Measurements from ENCODE around the gene SASH3.

SASH3 gene

DNA sequence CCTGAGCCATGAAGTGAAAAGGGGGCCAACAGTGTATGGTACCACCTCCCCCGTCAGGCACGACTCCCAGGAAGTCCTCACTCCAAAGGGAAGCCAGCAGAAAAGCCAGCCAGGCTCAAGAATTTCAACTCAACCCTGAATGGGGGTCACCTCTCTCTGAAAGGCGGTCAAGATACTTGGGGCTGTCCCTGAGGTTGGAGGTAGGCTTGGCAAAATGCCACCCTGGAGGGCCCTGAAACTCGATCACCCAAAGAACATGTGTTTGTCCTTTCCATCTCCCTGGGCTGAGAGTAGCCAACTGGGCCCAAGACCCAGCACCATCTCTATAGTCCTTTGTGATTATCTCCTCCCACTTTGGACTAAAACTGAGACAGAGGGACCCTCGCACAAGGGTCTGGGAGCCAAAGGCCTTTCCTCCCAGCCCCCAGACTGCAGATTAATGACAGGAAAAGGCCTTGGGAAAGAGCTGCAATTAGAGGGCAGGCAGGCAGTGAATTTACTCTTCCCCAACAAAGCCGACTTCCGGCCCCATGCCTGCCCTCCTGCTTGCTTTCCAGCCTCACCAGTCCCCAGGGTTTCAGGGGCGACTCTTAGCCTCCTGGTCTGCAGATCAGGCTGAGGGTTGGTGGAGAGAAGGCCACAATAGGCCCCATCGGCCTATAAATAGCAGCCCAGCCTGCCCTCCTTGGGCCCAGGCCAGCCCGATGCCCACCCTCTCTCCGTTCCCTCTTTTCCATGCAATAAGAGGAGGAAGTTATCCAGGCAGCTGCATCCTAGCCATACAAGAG lies 5.6 kb downstream of the SASH3 start:
- DNase-seq = no peak

DNA sequence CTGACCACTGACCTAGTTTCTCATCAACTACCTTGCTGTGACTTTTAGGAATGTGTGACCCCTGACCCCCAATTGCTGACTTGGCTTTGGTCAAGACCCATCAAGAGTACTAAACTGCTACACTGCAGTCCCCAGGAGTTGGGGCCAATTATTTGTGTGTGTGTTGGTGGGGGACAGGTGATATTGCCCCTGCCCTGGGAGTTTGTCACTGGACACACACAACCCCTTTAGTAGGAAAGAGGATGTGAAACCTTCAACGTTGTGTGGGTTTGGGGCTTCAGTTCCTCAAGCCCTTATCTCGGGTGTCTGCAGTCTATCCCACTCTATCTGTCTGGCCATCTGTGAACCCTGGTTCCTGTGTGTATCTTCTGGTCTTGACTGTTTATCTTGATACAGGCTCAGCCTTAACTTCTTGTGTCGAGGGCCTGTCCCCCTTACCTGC lies 6.5 kb downstream of the SASH3 start:
- DNase-seq = peak; percentile 69

DNA sequence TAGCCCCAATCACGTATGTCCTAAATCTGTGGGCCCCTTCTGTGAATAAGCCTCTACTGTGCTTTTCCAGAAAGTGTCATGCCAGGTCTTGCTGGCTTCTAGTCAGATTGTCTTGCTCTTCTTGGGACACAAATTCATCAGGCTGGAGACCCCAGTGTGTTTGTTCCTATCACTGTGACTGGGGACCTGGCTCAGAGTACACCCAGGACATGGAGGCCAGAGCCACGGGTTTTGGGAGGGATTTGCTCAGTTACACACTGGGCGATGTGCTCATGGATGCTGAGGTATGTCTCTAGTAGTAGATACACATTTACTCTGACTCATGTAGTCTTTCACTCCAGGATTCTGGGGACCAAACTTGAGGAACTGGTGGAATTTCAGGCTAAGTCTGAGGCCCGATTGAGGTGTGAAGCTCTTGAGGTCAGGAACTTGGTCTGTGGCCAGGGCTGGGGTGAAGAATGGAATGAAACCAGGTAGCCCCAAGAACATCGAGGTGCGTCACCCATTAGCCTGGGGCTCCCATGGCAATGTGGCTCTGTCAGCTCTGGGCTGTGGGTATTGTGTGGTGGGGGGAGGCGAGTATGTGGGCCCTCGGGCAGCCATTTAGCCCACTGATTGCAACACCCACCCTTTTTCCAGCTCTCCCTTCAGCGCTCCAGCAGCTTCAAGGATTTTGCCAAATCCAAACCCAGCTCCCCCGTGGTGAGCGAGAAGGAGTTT lies 7.7 kb downstream of the SASH3 start:
- DNase-seq = no peak

DNA sequence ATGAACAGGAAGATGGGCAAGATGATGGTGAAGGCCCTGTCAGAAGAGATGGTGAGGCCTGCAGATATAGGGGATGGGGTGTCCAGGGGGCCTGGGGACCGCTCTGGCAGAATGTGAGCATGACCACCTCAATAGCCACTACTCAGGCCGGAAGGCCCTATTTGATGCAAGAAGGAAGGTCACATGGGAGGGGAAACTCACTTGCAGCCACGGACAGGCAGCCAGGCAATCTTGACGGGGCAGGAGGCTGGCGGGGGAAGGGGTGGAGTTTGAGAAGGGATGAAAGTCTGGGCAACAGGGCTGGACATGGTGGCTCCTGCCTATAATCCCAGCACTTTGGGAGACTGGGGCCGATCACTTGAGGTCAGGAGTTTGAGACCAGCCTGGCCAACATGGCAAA lies 8.8 kb downstream of the SASH3 start:
- no peak for DNase-seq

DNA sequence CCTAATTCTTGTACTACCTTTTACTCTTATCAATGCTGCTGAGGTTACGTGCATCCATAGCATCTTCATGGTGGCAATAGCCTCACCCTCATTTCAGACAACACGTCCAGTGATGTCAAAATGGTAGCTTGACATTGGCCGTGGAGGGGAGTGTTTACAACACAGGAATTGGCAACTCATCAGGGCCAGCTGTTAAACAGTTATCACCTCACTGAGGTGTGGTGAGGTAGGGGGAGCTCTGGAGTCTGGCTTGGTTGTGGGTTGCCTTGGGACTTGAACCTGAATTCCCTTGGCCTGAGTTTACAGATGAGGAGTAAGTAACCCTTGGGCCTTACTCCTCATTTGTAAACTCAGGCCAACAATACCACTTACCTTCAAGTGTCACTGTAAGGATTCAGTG lies 10.4 kb downstream of the SASH3 start:
- no peak for DNase-seq

DNA sequence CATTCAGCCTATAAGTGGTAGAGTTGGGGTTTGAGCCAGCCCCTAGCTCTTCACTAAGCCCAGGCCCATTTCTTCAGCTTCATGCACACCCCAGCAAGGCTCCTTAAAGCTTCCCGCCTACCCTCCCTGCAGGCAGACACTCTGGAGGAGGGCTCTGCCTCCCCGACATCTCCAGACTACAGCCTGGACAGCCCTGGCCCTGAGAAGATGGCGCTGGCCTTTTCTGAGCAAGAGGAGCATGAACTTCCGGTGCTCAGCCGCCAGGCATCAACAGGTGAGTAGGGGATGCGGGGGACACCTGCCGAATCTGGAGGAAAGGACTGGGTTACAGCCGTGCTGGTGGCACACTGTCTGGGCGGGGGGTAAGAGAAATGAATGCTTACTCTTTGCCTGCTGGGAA lies 11.1 kb downstream of the SASH3 start:
- DNase-seq = no peak

DNA sequence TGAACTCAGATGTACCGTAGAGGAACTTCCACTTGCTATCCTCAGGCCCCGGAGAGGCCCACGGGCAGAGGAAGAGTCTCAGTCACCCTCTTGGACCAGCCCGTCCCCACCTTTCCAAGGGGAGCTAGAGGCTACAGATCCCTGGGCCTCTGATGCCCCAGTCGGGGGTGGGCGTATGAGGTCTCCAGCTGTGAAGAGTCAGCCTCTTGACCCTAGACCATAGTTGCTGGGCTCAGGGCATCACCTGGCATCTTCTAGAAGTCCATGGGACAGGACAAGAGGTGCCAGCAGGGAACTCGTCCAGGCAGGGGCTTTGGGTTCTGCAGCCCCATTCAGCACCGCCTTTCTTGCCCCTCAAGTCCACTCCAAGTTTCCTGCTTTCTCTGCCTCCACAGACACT lies 11.6 kb downstream of the SASH3 start:
- no peak for DNase-seq

DNA sequence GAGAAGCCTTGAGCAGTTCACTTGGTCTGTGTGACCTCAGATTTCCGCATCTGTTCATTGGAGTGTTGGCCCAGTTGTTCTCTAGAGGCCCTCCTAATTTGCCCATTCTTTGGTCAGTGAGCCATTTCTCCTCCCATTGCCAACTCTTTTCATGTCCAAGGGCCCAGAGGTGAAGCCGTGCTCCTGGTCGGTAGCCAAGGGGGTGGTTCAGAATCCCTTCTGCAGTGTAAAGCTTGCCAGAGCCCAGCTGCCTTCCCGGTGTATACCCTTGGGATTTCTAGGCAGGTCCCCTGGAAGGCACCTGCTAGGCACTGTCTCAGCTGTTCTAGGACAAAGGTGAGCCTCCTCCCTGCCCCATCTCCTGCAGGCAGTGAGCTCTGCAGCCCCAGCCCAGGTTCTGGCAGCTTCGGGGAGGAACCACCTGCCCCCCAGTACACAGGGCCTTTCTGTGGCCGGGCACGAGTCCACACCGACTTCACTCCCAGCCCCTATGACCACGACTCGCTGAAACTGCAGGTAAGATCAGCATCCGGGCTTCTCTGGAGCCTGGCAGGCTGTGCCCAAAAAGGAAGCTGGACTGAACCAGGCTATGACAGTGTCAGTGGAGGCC lies 12.3 kb downstream of the SASH3 start:
- no peak for DNase-seq

DNA sequence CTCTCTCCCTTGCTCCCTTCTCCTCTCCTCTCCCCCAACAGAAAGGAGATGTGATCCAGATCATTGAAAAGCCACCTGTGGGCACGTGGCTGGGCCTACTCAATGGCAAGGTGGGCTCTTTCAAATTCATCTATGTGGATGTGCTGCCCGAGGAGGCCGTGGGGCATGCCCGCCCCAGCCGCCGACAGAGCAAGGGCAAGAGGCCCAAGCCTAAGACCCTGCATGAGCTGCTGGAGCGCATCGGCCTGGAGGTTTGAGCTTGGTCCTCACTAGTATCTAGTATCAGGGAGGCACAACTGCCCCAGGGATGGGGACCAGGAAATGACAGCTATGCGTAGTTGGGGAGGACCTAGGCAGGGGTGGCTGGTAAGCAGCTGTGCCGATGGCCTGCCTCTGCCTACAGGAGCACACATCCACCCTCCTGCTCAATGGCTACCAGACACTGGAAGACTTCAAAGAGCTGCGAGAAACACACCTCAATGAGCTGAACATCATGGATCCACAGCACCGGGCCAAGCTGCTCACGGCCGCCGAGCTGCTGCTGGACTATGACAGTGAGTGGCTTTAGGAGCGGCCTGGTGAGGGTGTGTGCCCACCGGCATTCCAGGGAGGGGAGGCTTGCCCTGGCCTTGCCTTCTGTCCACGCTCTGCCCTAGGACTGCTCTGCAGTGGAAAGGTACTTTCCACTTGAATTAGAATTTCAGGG lies 13.0 kb downstream of the SASH3 start:
- DNase-seq = no peak

DNA sequence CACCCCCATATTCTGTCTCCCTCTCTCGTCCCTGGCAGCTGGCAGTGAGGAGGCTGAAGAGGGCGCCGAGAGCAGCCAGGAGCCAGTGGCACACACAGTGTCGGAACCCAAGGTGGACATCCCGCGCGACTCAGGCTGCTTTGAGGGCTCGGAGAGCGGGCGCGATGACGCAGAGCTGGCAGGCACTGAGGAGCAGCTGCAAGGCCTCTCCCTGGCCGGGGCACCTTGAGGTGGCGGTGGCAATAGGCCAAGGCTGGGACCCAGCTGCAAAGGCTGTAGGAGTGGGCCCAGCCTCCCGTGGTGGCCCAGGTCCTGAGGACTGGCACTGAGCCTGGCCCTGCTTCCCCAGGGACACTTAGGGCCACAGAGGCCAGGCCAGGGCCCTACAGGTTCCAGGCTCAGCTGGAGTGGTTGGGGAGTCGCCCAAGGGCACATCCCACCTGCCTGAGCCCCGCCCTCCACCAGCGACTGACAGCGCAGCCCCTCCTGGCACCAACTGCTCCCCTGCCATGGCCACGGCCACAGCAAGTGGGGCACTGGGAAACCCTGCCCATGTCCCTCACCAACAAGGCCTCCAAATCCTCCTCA lies 13.9 kb downstream of the SASH3 start:
- DNase-seq = no peak

DNA sequence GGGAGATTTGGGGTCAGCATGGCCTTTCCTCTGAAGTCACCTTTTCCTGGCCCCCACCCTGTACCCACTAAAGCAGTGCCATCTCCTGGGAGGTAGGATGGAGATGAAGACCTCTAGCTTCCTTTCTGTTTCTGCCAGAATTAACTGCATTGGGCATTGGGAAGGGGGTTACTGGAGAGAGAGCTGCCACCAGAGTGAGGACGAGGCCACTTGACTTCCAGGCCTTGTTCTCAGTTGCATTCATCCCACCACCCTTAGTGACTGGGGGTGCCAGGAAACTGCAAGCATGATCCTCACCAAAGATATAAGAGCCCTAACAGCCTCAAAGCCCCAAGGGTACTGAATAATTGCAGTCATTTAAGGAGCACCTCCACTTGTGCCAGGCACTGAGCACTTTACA lies 15.8 kb downstream of the SASH3 start:
- no peak for DNase-seq

DNA sequence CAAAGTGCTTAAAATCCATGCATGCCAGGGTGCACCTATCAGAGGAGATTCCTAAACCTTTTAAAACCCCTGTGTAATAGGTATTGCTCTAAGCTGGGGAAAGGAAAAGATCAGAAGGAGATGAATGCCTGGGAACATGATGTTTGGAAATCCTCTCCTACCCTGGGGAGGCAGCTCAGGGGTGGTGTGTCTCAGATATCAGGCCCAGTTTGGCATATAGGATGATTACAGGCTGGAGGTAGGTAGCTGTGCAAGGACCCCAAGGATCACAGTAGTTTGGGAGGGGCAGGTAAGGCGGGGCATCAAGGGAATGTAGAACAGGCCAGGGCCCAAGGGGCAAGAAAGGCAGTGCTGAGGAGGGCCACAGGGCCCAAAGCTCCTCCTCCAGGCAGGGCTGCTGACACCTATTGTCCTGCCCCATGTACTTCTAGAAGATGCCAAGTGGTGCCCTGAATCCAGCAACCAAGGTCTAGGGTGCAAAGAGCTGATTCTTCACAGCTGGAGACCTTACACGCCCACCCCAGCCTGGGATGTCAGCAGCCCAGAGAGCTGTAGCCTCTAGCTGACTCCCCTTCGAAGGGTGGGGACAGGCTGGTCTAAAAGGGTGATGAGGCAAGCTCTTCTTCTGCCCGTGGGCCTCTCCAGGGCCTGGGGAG lies 17.6 kb downstream of the SASH3 start:
- DNase-seq = no peak

DNA sequence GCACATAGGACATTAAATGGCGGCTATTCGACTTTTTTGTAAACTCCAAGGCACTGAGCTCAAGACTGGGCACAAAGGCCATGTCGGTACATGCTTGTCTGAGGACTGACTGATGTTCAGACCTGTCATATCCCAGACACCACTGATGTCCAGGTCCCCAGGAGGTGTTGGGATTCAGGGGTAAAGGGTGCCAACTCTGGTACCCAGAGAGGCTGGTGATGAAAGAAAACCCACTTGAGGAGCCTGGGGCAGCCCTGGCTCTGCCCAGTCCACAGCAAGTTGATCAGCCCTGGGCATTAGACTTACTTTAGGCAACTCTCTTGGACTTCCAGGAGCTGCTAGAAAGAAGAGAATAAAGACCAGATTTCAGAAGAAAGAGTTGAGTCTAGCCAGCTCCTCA lies 18.7 kb downstream of the SASH3 start:
- no peak for DNase-seq

DNA sequence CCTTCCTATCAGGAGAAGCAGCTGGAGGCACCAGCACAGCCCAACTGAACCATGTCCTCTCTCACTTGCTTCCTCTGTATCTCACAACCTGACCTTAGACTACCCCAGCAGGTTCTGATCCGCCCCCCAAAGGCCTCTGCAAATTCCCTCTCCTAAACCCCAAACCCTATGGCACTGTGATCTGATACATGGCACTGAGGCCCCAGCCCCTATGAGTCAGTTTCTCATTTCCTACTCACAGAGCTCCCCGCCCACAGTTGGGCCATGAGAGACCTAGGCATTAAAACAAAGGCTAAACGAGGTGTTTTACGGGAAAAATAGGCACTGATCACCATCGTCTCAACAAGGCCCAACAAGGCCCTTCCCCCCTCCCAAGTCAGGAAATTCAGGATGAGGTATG lies 19.1 kb downstream of the SASH3 start:
- DNase-seq = peak; percentile 70

DNA sequence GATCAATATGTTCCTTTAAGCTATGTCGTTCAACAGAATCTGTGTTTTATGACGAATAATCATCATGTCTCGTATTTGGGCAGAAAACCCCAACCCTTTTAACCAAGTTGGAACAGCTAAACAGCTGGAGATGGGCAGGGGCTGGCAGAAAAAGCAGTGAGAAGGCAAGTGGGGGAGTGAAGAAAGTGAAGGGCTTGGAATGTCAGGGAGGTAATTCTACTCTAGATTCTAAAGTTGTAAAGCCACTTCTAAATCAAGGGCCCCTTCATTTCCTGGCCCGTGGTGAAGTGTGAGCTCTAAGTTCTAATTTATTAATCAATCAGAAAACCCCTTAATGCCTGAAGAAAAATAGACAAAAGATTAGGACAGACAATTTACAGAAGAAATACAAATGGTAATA lies 20.4 kb downstream of the SASH3 start:
- DNase-seq = no peak

DNA sequence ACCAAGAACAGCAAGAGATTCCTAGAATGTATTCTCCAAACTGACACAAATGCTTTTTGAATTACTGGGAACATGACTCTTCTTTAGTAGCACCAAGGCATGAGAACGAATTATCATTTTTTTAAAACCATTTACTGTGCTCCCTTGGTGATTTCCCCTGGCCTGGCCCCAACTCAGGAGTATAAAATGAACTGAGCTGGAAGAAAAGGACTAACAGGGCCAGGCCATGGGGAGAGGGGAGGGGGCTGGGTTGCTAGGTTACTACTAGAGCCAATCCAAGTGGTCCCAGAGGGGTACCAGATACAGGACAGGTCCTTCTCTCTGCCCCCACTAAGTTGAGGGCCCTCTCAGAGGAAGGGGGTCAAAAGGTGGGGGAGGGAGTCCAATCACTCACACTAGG lies 23.1 kb downstream of the SASH3 start:
- DNase-seq = no peak

DNA sequence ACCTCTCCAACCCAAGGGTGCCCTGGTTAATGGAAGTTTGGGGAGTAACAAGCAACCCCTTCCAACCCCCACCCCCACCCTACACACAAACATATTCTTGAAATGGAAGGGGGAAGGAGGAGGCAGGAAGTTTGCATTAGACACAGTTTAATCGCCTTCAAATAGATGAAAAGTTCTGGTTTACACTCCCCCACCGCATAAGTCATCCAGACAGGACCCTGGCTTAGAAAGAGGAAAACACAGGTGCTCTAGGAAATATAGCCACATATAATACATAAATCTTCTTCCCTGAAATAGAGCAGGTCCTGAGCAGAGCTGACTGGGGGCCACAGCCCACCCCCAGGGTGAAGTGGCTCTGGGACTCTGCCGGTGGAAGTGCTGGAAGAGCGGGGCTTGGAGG lies 25.1 kb downstream of the SASH3 start:
- no peak for DNase-seq

DNA sequence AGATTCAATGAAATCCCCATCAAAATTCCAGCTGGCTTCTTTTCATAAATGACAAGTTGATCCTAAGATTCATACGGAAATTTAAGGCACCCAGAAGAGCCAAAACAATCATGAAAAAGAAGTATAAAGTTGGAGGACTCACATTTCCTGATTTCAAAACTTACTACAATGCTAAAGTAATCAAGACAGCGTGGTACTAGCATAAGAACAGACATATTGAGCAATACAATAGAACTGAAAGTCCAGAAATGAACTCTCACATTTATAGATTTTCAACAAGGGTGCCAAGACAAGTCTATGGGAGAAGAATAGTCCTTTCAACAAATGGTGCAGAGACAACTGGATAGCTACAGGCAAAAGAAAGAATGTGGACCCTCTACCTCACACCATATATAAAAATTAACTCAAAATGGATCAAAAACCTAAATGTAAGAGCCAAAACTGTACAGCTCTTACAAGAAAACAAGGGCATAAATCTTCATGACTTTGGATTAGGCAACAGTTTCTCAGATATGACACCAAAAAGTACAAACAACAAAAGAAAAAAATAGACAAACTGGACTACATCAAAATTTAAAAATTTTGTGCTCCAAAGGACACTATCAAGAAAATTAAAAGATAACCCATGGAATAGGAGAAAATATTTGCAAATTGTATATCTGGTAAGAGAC lies 28.5 kb downstream of the SASH3 start:
- peak; percentile 80 for DNase-seq

DNA sequence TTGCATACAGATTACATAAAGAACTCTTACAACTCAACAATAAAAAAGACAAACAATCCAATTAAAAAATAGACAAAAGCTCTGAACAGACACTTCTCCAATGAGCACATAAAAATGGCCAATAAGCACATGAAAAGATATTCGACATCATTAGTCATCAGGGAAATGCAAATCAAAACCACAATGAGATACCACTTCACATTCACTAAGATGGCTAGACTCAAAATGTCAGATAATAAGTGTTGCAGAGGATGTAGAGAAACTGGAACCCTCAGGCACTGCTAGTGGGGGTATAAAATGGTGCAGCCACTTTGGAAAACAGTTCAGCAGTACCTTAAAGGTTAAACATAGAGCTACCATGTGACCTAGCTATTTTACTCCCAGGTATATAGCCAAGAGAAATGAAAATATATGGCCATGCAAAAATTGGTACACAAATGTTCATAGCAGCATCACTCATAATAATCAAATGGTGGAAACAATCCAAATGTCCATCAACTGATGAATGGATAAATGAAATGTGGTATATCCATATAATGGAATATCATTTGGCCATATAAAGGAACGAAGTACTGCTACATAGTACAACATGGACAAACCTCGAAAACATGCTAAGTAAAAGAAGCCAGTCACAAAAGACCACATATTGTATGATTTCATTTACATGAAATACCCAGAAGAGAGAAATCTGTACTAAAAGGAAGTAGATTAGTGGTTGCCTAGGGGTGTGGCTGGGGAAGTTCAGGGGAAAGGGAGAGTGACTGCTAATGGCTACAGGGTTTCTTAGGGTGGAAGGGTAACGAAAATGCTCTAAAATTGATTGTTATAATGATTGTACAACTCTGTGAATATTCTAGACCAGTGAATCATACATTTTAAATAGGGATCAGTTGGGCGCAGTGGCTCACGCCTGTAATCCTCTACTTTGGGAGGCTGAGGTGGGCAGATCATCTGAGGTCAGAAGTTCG lies 29.4 kb downstream of the SASH3 start:
- peak; percentile 83 for DNase-seq

DNA sequence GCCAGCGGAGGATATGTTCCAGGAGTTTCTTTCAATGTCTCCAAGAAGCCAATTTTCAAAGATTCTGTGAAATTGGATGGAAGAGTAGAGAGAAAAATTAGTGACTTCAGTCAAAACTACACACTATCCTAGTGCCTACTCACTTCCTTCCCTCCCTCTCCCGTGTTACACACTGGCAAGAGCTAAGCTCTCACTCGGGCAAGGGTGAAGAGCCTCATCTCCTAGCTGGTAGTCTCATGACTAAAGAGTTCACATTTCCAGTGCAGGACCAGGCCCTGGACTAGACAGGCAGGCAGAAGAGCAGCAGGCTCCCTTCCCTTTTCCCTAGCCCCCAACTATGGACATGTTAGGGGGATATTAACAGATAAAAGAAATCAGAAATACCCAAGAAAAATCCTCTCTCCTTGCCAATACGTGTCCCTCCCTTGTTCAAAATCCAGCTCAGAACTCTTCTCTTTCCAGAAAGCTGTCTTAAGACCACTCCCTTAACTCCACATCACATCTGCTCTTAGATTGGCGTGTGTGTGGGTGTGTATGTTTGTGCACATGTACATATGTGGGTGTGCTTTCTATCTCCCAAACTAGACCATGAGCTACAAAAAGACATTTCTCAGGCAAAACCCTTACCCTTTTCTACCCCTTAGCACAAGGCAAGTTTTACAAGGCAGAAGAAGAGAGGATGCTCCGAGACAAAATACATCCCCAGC lies 34.1 kb downstream of the SASH3 start:
- DNase-seq = peak; percentile 22
